Hepatocyte (in vitro differentiated cells): ENCODE data around the gene FBXO36. TPM values are rescaled to one million over a fixed set of nuclear protein-coding genes. Genes with fewer than 3 reads are reported as not detected.

Source experiments
- DNase-seq: peaks from one replicate; pipeline ENCODE4 v3.0.0-alpha.2; 2016; ENCODE audit warnings: low spot score
- H2AFZ ChIP-seq: fragments of 200-600 bp; sonication (generic); 2 replicates; pipeline ENCODE4 v1.6.0; 2016; ENCODE audit warnings: antibody characterized with exemption, mild to moderate bottlenecking
- H3K27ac ChIP-seq: fragments of 200-600 bp; sonication (generic); 2 replicates; pipeline ENCODE4 v1.5.1; 2016; ENCODE audit warnings: mild to moderate bottlenecking
- H3K27me3 ChIP-seq: fragments of 200-600 bp; sonication (generic); 2 replicates; pipeline ENCODE4 v1.6.1; 2016
- H3K36me3 ChIP-seq: fragments of 200-600 bp; sonication (generic); replicated peaks from 2 replicates; pipeline ENCODE4 v1.5.1; 2016; ENCODE audit warnings: low read depth; ENCODE audit not compliant: insufficient read depth
- H3K4me1 ChIP-seq: fragments of 200-600 bp; sonication (generic); 2 replicates; pipeline ENCODE4 v1.5.1; 2016; ENCODE audit warnings: mild to moderate bottlenecking, moderate library complexity; ENCODE audit not compliant: insufficient read depth
- H3K4me2 ChIP-seq: fragments of 200-600 bp; sonication (generic); 2 replicates; pipeline ENCODE4 v1.6.0; 2016
- H3K4me3 ChIP-seq: fragments of 200-600 bp; sonication (generic); 2 replicates; pipeline ENCODE4 v1.5.1; 2016; ENCODE audit warnings: mild to moderate bottlenecking
- H3K79me2 ChIP-seq: fragments of 200-600 bp; sonication (generic); 2 replicates; pipeline ENCODE4 v1.6.0; 2017; ENCODE audit warnings: mild to moderate bottlenecking
- H3K9me2 ChIP-seq: fragments of 200-600 bp; sonication (generic); replicated peaks from 2 replicates; pipeline ENCODE4 v1.6.0; 2017; ENCODE audit warnings: mild to moderate bottlenecking; ENCODE audit not compliant: insufficient read depth
- H3K9me3 ChIP-seq: fragments of 200-600 bp; sonication (generic); 2 replicates; pipeline ENCODE4 v1.5.1; 2016; ENCODE audit warnings: low read depth, mild to moderate bottlenecking
- H4K20me1 ChIP-seq: fragments of 200-600 bp; sonication (generic); 2 replicates; pipeline ENCODE4 v1.6.0; 2016; ENCODE audit warnings: mild to moderate bottlenecking; ENCODE audit not compliant: insufficient read depth, poor library complexity, severe bottlenecking
- EZH2 ChIP-seq: fragments of 200-600 bp; sonication (generic); IDR thresholded peaks from 2 replicates; pipeline ENCODE4 v1.6.1; 2016; ENCODE audit warnings: antibody characterized with exemption, mild to moderate bottlenecking, borderline replicate concordance
- EZH2phosphoT487 ChIP-seq: fragments of 200-600 bp; sonication (generic); IDR thresholded peaks from one replicate; pipeline ENCODE4 v1.6.1; 2018; ENCODE audit warnings: antibody characterized with exemption, mild to moderate bottlenecking, low read depth, moderate library complexity; ENCODE audit not compliant: unreplicated experiment, severe bottlenecking
- WGBS: methylation state at CpG from one replicate; pipeline ENCODE4 v1.1.6; 2016; ENCODE audit warnings: low lambda C conversion rate; ENCODE audit errors: missing lambda C conversion rate; 5-methylcytosine and 5-hydroxymethylcytosine counted together
- polyA plus RNA-seq: library from polyadenylated mRNA; unstranded; fragments of >200 nt; fragmentation: Nextera tagmentation; extraction: Ambion mirVana; gene quantifications from 2 replicates; pipeline ENCODE4 v1.2.1, GENCODE V29; 2016
- total RNA-seq: library from RNA; depleted of rRNA; stranded (reverse); fragments of >200 nt; gene quantifications from 2 replicates; pipeline ENCODE4 v1.2.3, GENCODE V29; 2014
- TF ChIP-seq, protein P1 (sequence below): fragments of 200-600 bp; sonication (generic); IDR thresholded peaks from 2 replicates; pipeline ENCODE4 v1.5.1; 2016; ENCODE audit warnings: antibody characterized with exemption, mild to moderate bottlenecking; ENCODE audit not compliant: poor library complexity

Gene FBXO36
- total and polyA plus RNA-seq, 2 experiments from 2014 or later = 2.6 to 6.1 TPM

DNA sequence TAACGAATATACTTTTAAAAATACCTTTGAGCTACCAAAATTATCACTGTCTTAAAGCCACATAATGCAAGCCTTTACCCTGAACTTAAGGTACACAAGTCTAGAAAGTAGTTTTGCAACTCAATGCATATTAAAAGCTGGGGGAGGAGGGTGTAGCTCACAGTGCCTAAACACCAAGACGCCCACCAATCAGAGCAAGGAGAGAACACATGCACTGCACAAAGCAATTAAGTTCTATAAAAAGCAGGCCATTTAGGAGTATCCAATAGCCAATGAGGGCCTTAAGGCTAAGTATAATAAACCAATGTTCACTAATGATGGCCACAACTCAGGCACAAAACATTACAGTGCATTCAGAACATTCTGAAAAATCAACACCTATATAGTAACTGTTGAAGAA is 16.7 kb upstream of the FBXO36 start:
- Histone ChIP-seq H3K9me3 (no peaks in the 10 kb centered on the region), H3K27me3 (no peaks in the 10 kb centered on the region), H3K79me2 (peaks cover 100% of the 10 kb centered on the region), H3K4me3 (no peak overlapping the region), H3K4me1 (no peaks in the 10 kb centered on the region), H3K4me2 (no peak overlapping the region), H2AFZ (no peak overlapping the region), H3K36me3 (no peaks in the 10 kb centered on the region), H3K9me2 (no peaks in the 10 kb centered on the region), H3K27ac (no peak overlapping the region), H4K20me1 (peaks cover 85% of the 10 kb centered on the region)
- DNase-seq = no peak
- 98% methylated on average over 2 of the region's 2 CpGs for WGBS
- TF ChIP-seq, protein P1, sequence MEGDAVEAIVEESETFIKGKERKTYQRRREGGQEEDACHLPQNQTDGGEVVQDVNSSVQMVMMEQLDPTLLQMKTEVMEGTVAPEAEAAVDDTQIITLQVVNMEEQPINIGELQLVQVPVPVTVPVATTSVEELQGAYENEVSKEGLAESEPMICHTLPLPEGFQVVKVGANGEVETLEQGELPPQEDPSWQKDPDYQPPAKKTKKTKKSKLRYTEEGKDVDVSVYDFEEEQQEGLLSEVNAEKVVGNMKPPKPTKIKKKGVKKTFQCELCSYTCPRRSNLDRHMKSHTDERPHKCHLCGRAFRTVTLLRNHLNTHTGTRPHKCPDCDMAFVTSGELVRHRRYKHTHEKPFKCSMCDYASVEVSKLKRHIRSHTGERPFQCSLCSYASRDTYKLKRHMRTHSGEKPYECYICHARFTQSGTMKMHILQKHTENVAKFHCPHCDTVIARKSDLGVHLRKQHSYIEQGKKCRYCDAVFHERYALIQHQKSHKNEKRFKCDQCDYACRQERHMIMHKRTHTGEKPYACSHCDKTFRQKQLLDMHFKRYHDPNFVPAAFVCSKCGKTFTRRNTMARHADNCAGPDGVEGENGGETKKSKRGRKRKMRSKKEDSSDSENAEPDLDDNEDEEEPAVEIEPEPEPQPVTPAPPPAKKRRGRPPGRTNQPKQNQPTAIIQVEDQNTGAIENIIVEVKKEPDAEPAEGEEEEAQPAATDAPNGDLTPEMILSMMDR = no peak
- TF ChIP-seq EZH2phosphoT487 (no peak), EZH2 (no peak)

DNA sequence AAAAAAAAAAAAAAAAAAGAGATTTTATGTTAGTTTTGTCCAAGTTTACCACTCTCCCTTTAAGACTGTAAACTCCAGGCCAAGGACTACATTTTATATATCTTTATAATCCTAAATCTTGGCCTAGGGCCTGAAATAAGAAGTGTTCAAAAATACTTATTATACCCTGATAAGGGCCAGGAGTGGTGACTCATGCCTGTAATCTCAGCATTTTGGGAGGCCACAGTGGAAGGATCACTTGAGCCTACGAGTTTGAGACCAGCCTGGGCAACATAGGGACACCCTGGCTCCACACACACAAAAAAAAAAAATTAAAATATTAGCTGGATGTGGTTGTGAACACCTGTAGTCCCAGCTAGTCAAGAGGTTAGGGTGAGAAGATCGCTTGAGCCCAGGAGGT is 13.2 kb upstream of the FBXO36 start:
- no peak overlapping the region for H3K27ac ChIP-seq
- H3K4me1 ChIP-seq = no peaks in the 10 kb centered on the region
- no peak for DNase-seq
- 81% methylated on average over 2 of the region's 2 CpGs for WGBS
- H3K4me3 ChIP-seq = no peak overlapping the region
- H2AFZ ChIP-seq = no peak overlapping the region
- no peaks in the 10 kb centered on the region for H3K9me2 ChIP-seq
- no peaks in the 10 kb centered on the region for H3K9me3 ChIP-seq
- no peaks in the 10 kb centered on the region for H3K36me3 ChIP-seq
- peaks cover 89% of the 10 kb centered on the region for H4K20me1 ChIP-seq
- peaks cover 100% of the 10 kb centered on the region for H3K79me2 ChIP-seq
- H3K27me3 ChIP-seq = no peaks in the 10 kb centered on the region
- TF ChIP-seq EZH2 (no peak), EZH2phosphoT487 (no peak)
- TF ChIP-seq, protein P1 = no peak
- no peak overlapping the region for H3K4me2 ChIP-seq

DNA sequence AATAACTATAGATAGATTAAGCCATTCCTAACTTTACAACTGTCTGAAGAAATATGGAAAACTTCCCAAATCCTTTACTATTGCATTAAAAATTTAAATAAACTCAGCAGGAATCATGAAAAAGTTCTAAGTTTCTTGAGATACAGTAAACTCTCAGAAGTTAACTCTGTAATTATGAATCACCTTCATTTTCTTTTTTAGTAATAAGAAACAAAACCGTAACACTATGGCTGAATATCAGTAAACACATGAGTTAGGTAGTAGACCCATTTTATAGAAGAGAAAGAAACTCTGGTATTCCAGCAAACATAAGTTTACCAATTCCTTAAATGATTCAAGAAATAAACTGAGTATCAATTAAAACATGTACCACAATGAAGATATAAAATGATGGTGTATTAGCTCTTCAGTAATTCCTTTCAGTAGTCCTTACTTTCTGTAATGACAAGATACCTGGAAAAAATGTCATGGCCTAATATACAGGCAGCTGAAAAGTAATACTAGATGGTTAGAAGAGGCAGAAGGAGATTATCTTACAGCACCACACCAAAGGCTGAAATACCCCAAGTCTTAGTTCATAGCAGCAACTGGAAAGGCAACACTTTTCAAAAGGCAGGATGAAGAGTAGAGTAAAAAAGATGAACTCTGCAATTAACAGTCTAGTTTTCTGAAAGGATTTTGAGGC is 12.0 kb upstream of the FBXO36 start:
- 88% methylated on average over 1 of the region's 1 CpG for WGBS
- Histone ChIP-seq H3K4me1 (no peaks in the 10 kb centered on the region), H3K9me2 (no peaks in the 10 kb centered on the region), H3K9me3 (no peaks in the 10 kb centered on the region), H3K27ac (peak overlapping the region; percentile 36), H4K20me1 (peaks cover 93% of the 10 kb centered on the region), H3K4me3 (no peak overlapping the region), H3K36me3 (no peaks in the 10 kb centered on the region), H3K79me2 (peaks cover 100% of the 10 kb centered on the region), H3K27me3 (no peaks in the 10 kb centered on the region), H2AFZ (no peak overlapping the region), H3K4me2 (no peak overlapping the region)
- TF ChIP-seq, protein P1 = no peak
- no peak for TF ChIP-seq EZH2phosphoT487
- no peak for TF ChIP-seq EZH2
- DNase-seq = no peak
